Dermis microvascular lymphatic vessel endothelial cell (primary cell): ENCODE results near the gene PLB1. TPM values are rescaled to one million over a fixed set of nuclear protein-coding genes. Genes with fewer than 3 reads are reported as not detected.

Experiments
- DNase-seq, 2 donors: peaks; one replicate each; pipeline versions ENCODE4 v3.0.0 to v3.0.0-alpha.2; 2010; ENCODE audit warnings: low read depth in 2 of 2
- total RNA-seq: library from RNA; depleted of rRNA; stranded (reverse); fragments of >200 nt; gene quantifications from 2 replicates; pipeline ENCODE4 v1.2.1, GENCODE V29; 2014

Gene PLB1
- total RNA-seq, 1 donor from 2014 or later, result 0.26 TPM

GRCh38 chr2:28644760-28645159 lies 148.9 kb downstream of the PLB1 start:
- DNase-seq, result no peak

- DNase-seq, result no peak
Measured at GRCh38 chr2:28645553-28645952, 149.7 kb downstream of the PLB1 start.

DNA sequence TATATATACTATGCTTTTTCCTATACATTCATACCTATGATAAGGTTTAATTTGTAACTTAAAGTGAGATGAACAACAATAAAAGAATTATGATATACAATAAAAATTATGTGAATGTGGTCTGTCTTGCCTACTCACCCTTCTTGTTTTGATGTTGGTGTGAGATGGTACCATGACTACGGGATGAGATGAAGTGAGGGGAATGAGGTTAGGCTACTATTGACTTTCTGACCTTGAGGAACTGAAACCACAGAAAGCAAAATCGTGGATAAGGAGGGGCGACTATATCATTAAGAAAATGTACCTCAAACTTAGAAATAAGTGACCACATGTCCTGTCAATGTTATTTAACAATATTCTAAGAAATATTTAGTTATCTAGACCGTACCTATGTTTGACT lies 151.8 kb downstream of the PLB1 start:
- no peak for DNase-seq

GRCh38 chr2:28648147-28648546 lies 152.3 kb downstream of the PLB1 start:
- DNase-seq, result no peak

- no peak for DNase-seq
Measured at GRCh38 chr2:28648671-28649395, 153.0 kb downstream of the PLB1 start.

GRCh38 chr2:28649481-28650265 lies 153.8 kb downstream of the PLB1 start:
- peak; percentile 43 to 64 for DNase-seq

- DNase-seq, result no peak
Measured at GRCh38 chr2:28650266-28650584, 154.4 kb downstream of the PLB1 start.

DNA sequence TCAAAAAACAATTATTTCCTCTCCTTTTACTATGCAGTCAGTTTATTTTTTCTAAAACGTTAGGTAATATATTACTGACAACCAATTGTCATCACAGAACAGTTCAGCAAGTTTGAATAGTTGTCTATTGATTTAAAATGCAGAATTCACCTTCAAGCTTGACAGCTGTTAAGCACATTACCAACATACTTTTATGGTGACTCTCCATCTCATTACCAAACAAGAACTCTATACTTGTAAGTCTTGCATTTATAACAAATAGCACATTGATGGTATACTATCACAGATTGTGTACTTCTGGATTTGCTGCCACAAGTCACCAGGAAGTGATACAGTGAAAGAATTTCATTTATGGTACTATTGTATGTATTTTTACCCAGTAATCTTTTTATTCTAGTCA lies 156.4 kb downstream of the PLB1 start:
- DNase-seq, result no peak

GRCh38 chr2:28653892-28654662 lies 158.2 kb downstream of the PLB1 start:
- DNase-seq, result no peak

GRCh38 chr2:28654663-28655320 lies 158.9 kb downstream of the PLB1 start:
- DNase-seq, result no peak

GRCh38 chr2:28656937-28657615 lies 161.2 kb downstream of the PLB1 start:
- DNase-seq, result no peak

GRCh38 chr2:28658369-28658768 lies 162.5 kb downstream of the PLB1 start:
- DNase-seq, result peak in 1 of 2 donors; percentile 59

GRCh38 chr2:28659127-28659526 lies 163.3 kb downstream of the PLB1 start:
- DNase-seq, result no peak

- peak in 1 of 2 donors; percentile 93 for DNase-seq
Measured at GRCh38 chr2:28661589-28662001, 165.7 kb downstream of the PLB1 start.

DNA sequence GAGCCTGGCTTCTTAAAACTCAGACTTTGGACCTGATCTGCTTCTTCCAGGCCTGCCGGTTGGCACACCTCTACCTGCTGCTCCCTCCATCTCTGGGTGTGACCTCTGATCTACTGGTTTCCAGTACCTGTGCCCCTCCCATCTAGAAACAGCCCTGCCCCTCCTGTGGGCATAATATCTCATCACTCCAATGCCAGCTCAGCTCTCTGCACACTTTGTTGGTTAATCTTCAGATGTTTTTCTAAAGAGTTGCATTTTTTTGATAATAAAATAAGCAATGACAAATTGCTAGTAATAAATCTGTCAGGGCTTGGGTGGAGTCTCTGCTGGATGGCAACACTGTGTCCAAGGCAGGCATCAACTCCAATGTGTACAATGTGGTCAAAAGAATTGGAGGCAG lies 166.2 kb downstream of the PLB1 start:
- peak in 1 of 2 donors; percentile 57 for DNase-seq

GRCh38 chr2:28662468-28663181 lies 166.8 kb downstream of the PLB1 start:
- DNase-seq, result peak in 1 of 2 donors; percentile 43

GRCh38 chr2:28663359-28663758 lies 167.5 kb downstream of the PLB1 start:
- DNase-seq, result peak in 1 of 2 donors; percentile 69

- DNase-seq, result peak; percentile 70 to 92
Measured at GRCh38 chr2:28664120-28664842, 168.4 kb downstream of the PLB1 start.

GRCh38 chr2:28665041-28665704 lies 169.3 kb downstream of the PLB1 start:
- DNase-seq, result peak in 1 of 2 donors; percentile 51
